CD14-positive monocyte (primary cell): Measurements from ENCODE around the gene C10orf105. TPM values are rescaled to one million over a fixed set of nuclear protein-coding genes. Genes with fewer than 3 reads are reported as not detected.

Source experiments
- DNase-seq, 3 donors: peaks; one replicate each; pipeline ENCODE4 v3.0.0-alpha.2; 2011 to 2022
- H2AFZ ChIP-seq: 2 replicates; pipeline ENCODE4 v1.6.0; 2012; ENCODE audit warnings: mild to moderate bottlenecking, low read depth, low read length, inconsistent platforms; ENCODE audit not compliant: insufficient read depth, poor library complexity, severe bottlenecking
- H3K27ac ChIP-seq, 2 donors: 1 replicate in 1 of 2; 2 replicates in 1 of 2; pipeline ENCODE4 v1.5.1; 2012 to 2013; ENCODE audit warnings: low read length in 2 of 2, control low read depth in 1 of 2, inconsistent platforms in 1 of 2, low read depth in 1 of 2, mild to moderate bottlenecking in 1 of 2
- H3K27me3 ChIP-seq, 2 donors: one replicate each; pipeline versions ENCODE4 v1.6.0 to v1.6.1; 2011 to 2013; ENCODE audit warnings: low read length in 2 of 2; ENCODE audit not compliant: control insufficient read depth in 2 of 2, insufficient read depth in 2 of 2
- H3K36me3 ChIP-seq, 2 donors: replicated peaks in 1 of 2; 1 replicate in 1 of 2; 2 replicates in 1 of 2; pipeline versions ENCODE4 v1.5.1 to v1.6.1; 2012 to 2013; ENCODE audit warnings: low read length in 2 of 2, control low read depth in 1 of 2, inconsistent platforms in 1 of 2, mild to moderate bottlenecking in 1 of 2; ENCODE audit not compliant: insufficient read depth in 2 of 2, control insufficient read depth in 1 of 2
- H3K4me1 ChIP-seq, 2 donors: 1 replicate in 1 of 2; 2 replicates in 1 of 2; pipeline versions ENCODE4 v1.5.1 to v1.6.1; 2012 to 2013; ENCODE audit warnings: low read length in 2 of 2, control low read depth in 1 of 2, inconsistent platforms in 1 of 2, mild to moderate bottlenecking in 1 of 2, moderate library complexity in 1 of 2; ENCODE audit not compliant: insufficient read depth in 2 of 2, control insufficient read depth in 1 of 2
- H3K4me2 ChIP-seq: replicated peaks from 2 replicates; pipeline ENCODE3; 2012; ENCODE audit warnings: low read length, moderate library complexity, mild to moderate bottlenecking; ENCODE audit not compliant: poor library complexity, severe bottlenecking; ENCODE audit errors: extremely low read depth
- H3K4me3 ChIP-seq, 3 experiments: fragments of 200-600 bp in 1 of 3; sonication (generic) in 1 of 3; replicated peaks in 1 of 3; 1 replicate in 2 of 3; 2 replicates in 1 of 3; pipeline ENCODE4 v1.5.1; 2011 to 2013; ENCODE audit warnings: low read length in 3 of 3, mild to moderate bottlenecking in 3 of 3, control low read depth in 2 of 3, low read depth in 2 of 3, inconsistent platforms in 1 of 3, moderate library complexity in 1 of 3
- H3K79me2 ChIP-seq: 2 replicates; pipeline ENCODE4 v1.6.0; 2012; ENCODE audit warnings: mild to moderate bottlenecking, control low read depth, inconsistent platforms, low read length, moderate library complexity; ENCODE audit not compliant: insufficient read depth
- H3K9ac ChIP-seq: 2 replicates; pipeline ENCODE4 v1.6.0; 2017; ENCODE audit warnings: low read length, mild to moderate bottlenecking; ENCODE audit not compliant: insufficient read depth, poor library complexity, severe bottlenecking
- H3K9me3 ChIP-seq, 2 donors: replicated peaks in 1 of 2; 1 replicate in 1 of 2; 2 replicates in 1 of 2; pipeline versions ENCODE4 v1.5.1 to v1.6.1; 2012 to 2013; ENCODE audit warnings: low read length in 2 of 2, control low read depth in 1 of 2; ENCODE audit not compliant: control insufficient read depth in 1 of 2, insufficient read depth in 1 of 2
- H4K20me1 ChIP-seq: 2 replicates; pipeline ENCODE4 v1.6.0; 2012; ENCODE audit warnings: mild to moderate bottlenecking, low read length, control low read depth, moderate library complexity; ENCODE audit not compliant: insufficient read depth
- H3K27ac Mint-ChIP-seq, 7 donors: one replicate each; pipeline ENCODE4 v1.8.0; 2020; ENCODE audit warnings: mild to moderate bottlenecking in 7 of 7, mixed read lengths in 7 of 7, moderate library complexity in 6 of 7, inconsistent platforms in 2 of 7
- H3K27me3 Mint-ChIP-seq, 3 donors: one replicate each; pipeline ENCODE4 v1.8.0; 2021 to 2022; ENCODE audit warnings: low read depth in 3 of 3, mild to moderate bottlenecking in 3 of 3, mixed read lengths in 3 of 3, moderate library complexity in 3 of 3, inconsistent platforms in 1 of 3
- H3K36me3 Mint-ChIP-seq, 2 donors: one replicate each; pipeline ENCODE4 v1.8.0; 2020; ENCODE audit warnings: mixed read lengths in 2 of 2, inconsistent platforms in 1 of 2, mild to moderate bottlenecking in 1 of 2
- H3K4me1 Mint-ChIP-seq: one replicate; pipeline ENCODE4 v1.8.0; 2020; ENCODE audit warnings: mild to moderate bottlenecking, mixed read lengths
- H3K4me3 Mint-ChIP-seq, 2 donors: one replicate each; pipeline ENCODE4 v1.8.0; 2020; ENCODE audit warnings: mild to moderate bottlenecking in 2 of 2, mixed read lengths in 2 of 2, moderate library complexity in 1 of 2
- H3K9me3 Mint-ChIP-seq, 7 donors: one replicate each; pipeline ENCODE4 v1.8.0; 2020 to 2022; ENCODE audit warnings: mixed read lengths in 7 of 7, mild to moderate bottlenecking in 6 of 7, moderate library complexity in 6 of 7, inconsistent platforms in 2 of 7
- CTCF ChIP-seq: fragments of 200-600 bp; IDR thresholded peaks from one replicate; pipeline ENCODE4 v1.8.0; 2022; ENCODE audit warnings: antibody characterized with exemption, mild to moderate bottlenecking
- WGBS: methylation state at CpG from one replicate; pipeline ENCODE4 v1.1.5; 2013; ENCODE audit warnings: missing lambda C conversion rate; ENCODE audit not compliant: insufficient coverage; 5-methylcytosine and 5-hydroxymethylcytosine counted together
- intact Hi-C, 2 donors: fragments of 100-400 bp; cut with micrococcal nuclease; formaldehyde crosslinking; loops; one replicate each; pipeline versions ENCODE4 v1.15.0 to v1.15.1; 2023
- polyA plus RNA-seq, 3 donors: library from polyadenylated mRNA; depleted of rRNA in 1 of 3; unstranded in 2 of 3; stranded (reverse) in 1 of 3; fragments of 300-500 nt in 2 of 3; fragments of >200 nt in 1 of 3; fragmentation: Illumina TruSeq in 2 of 3; gene quantifications; 1 replicate in 2 of 3; 2 replicates in 1 of 3; pipeline ENCODE4 v1.2.3, GENCODE V29; 2012 to 2021

Gene C10orf105
- polyA plus RNA-seq, 3 donors = 0.18 to 2.4 (median 0.48) TPM

- no peak for TF ChIP-seq CTCF
- Histone ChIP-seq H3K9me3 (no peaks in the 10 kb centered on the region), H3K27ac (peak overlapping the region; percentile 90 to 94), H4K20me1 (no peaks in the 10 kb centered on the region), H3K4me1 (peaks cover 70 to 92% of the 10 kb centered on the region in 2 donors), H3K36me3 (peaks cover 9 to 21% of the 10 kb centered on the region in 2 donors), H3K9ac (peak overlapping the region; percentile 62), H3K4me2 (peak overlapping the region; percentile 51), H3K4me3 (peak overlapping the region in 1 of 3 experiments; percentile 54), H3K27me3 (no peaks in the 10 kb centered on the region), H3K79me2 (peaks cover 22% of the 10 kb centered on the region), H2AFZ (no peak overlapping the region)
- Mint-ChIP-seq H3K9me3 (peaks cover 0 to 1% (median 0%) of the 10 kb centered on the region in 7 donors), H3K4me3 (peak overlapping the region; percentile 37 to 82), H3K4me1 (peaks cover 93% of the 10 kb centered on the region), H3K27ac (peak overlapping the region; percentile 92 to 99 (median 97)), H3K27me3 (peaks cover 0 to 2% (median 0%) of the 10 kb centered on the region in 3 donors), H3K36me3 (peaks cover 28 to 41% of the 10 kb centered on the region in 2 donors)
- intact Hi-C loops = loop anchor here (2.0 to 5.0 kb wide), 3 partner anchors 39 to 84 kb away; no protein-coding TSS in a partner anchor
- WGBS = 0% methylated on average over 4 of the region's 8 CpGs
- peak; percentile 81 to 92 (median 83) for DNase-seq
Observed at GRCh38 chr10:71727738-71728737, 8.5 kb upstream of the C10orf105 start.

- H3K9me3 ChIP-seq = no peaks in the 10 kb centered on the region
Observed at GRCh38 chr10:71727105-71727737, 7.6 kb upstream of the C10orf105 start.

More at GRCh38 chr10:71727105-71727737, 7.6 kb upstream of the C10orf105 start:
- Histone ChIP-seq H3K4me1 (peaks cover 70 to 94% of the 10 kb centered on the region in 2 donors), H4K20me1 (no peaks in the 10 kb centered on the region), H3K36me3 (peaks cover 4 to 13% of the 10 kb centered on the region in 2 donors), H2AFZ (no peak overlapping the region), H3K9ac (peak overlapping the region; percentile 62), H3K27ac (peak overlapping the region; percentile 90 to 94), H3K27me3 (no peaks in the 10 kb centered on the region), H3K4me2 (peak overlapping the region; percentile 51), H3K4me3 (peak overlapping the region in 1 of 3 experiments; percentile 54), H3K79me2 (peaks cover 22% of the 10 kb centered on the region)
- DNase-seq = peak in 1 of 3 donors; percentile 73
- peaks cover 0 to 3% (median 0%) of the 10 kb centered on the region in 7 donors for H3K9me3 Mint-ChIP-seq
- H3K4me1 Mint-ChIP-seq = peaks cover 93% of the 10 kb centered on the region
- H3K36me3 Mint-ChIP-seq = peaks cover 19 to 36% of the 10 kb centered on the region in 2 donors
- TF ChIP-seq CTCF = no peak
- intact Hi-C loops = loop anchor here in 1 of 2 donors (5.0 kb wide), 2 partner anchors 40 to 85 kb away; no protein-coding TSS in a partner anchor
- WGBS = 5% methylated on average over 4 of the region's 12 CpGs
- peaks cover 0 to 4% (median 0%) of the 10 kb centered on the region in 3 donors for H3K27me3 Mint-ChIP-seq
- peak overlapping the region in 1 of 2 donors; percentile 82 for H3K4me3 Mint-ChIP-seq
- H3K27ac Mint-ChIP-seq = peak overlapping the region; percentile 92 to 99 (median 97)
